Breast epithelium (tissue), 3 donors: ENCODE results near the gene SECTM1.

ENCODE experiments used
- POLR2AphosphoS5 ChIP-seq, 3 donors: sonication (generic); formaldehyde crosslinking; IDR thresholded peaks; one replicate each; pipeline ENCODE4 v1.6.1; 2017; ENCODE audit warnings: antibody characterized with exemption in 3 of 3
- TF ChIP-seq, protein P1 (sequence below), 3 donors: fragments of 450-650 bp; IDR thresholded peaks; one replicate each; pipeline ENCODE4 v1.5.1; 2016 to 2017; ENCODE audit warnings: antibody characterized with exemption in 3 of 3, mild to moderate bottlenecking in 3 of 3, moderate library complexity in 3 of 3

DNA sequence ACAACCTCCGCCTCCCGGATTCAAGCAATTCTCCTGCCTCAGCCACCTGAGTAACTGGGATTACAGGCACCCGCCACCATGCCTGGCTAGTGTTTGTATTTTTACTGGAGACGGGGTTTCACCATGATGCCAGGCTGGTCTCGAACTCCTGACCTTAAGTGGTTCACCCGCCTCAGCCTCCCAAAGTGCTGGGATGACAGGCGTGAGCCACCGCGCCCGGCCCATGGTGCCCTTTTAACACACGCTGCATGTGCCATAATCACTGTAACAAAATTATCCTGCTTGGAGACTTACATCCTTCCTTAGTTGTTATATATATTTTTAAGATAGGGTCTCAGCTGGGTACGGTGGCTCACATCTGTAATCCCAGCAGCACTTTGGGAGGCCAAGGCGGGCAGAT, 21.6 kb downstream of the SECTM1 start:
- no peak for TF ChIP-seq POLR2AphosphoS5 (IDR thresholded peaks at IDR 0.05)
- TF ChIP-seq, protein P1, sequence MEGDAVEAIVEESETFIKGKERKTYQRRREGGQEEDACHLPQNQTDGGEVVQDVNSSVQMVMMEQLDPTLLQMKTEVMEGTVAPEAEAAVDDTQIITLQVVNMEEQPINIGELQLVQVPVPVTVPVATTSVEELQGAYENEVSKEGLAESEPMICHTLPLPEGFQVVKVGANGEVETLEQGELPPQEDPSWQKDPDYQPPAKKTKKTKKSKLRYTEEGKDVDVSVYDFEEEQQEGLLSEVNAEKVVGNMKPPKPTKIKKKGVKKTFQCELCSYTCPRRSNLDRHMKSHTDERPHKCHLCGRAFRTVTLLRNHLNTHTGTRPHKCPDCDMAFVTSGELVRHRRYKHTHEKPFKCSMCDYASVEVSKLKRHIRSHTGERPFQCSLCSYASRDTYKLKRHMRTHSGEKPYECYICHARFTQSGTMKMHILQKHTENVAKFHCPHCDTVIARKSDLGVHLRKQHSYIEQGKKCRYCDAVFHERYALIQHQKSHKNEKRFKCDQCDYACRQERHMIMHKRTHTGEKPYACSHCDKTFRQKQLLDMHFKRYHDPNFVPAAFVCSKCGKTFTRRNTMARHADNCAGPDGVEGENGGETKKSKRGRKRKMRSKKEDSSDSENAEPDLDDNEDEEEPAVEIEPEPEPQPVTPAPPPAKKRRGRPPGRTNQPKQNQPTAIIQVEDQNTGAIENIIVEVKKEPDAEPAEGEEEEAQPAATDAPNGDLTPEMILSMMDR (IDR thresholded peaks at IDR 0.05): no peak
